Islet of Langerhans (tissue), 1 donor: ENCODE data around the gene WIPF1.

Experiments used
- FAIRE-seq: peaks from one replicate; lab custom pipeline; 2011; peaks lifted over from hg19 to GRCh38; lab: Jason Lieb, UNC

WIPF1 gene, protein sequence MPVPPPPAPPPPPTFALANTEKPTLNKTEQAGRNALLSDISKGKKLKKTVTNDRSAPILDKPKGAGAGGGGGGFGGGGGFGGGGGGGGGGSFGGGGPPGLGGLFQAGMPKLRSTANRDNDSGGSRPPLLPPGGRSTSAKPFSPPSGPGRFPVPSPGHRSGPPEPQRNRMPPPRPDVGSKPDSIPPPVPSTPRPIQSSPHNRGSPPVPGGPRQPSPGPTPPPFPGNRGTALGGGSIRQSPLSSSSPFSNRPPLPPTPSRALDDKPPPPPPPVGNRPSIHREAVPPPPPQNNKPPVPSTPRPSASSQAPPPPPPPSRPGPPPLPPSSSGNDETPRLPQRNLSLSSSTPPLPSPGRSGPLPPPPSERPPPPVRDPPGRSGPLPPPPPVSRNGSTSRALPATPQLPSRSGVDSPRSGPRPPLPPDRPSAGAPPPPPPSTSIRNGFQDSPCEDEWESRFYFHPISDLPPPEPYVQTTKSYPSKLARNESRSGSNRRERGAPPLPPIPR

GRCh38 chr2:174597345-174598047, at the start of gene WIPF1:
Gene WIPF1 (minus strand): TSS chr2:174597804. CDS start chr2:174585573, 12,231 bp downstream.
- no peak for FAIRE-seq

- FAIRE-seq: no peak
Measured at GRCh38 chr2:174645296-174645695, 47.7 kb upstream of the WIPF1 start.

- FAIRE-seq: no peak
Measured at GRCh38 chr2:174644406-174644805, 46.8 kb upstream of the WIPF1 start.

DNA sequence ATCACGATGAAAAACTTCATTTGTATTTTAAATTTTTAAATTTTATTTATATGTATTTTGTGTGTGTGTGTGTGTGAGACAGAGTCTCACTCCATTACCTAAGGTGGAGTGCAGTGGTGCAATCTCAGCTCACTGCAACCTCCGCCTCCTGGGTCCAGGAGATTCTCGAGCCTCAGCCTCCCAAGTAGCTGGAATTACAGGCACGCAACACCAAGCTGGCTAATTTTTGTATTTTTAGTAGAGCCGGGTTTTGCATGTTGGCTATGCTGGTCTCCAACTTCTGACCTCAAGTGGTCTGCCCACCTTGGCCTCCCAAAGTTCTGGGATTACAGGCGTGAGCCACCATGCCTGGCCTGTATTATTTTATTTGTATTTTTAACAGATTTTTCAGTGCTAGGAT, 45.8 kb upstream of the WIPF1 start:
- no peak for FAIRE-seq

GRCh38 chr2:174641168-174641567, 43.6 kb upstream of the WIPF1 start:
- no peak for FAIRE-seq

- no peak for FAIRE-seq
Measured at GRCh38 chr2:174636987-174637386, 39.4 kb upstream of the WIPF1 start.

GRCh38 chr2:174635776-174636404, 38.3 kb upstream of the WIPF1 start:
- FAIRE-seq: no peak

DNA sequence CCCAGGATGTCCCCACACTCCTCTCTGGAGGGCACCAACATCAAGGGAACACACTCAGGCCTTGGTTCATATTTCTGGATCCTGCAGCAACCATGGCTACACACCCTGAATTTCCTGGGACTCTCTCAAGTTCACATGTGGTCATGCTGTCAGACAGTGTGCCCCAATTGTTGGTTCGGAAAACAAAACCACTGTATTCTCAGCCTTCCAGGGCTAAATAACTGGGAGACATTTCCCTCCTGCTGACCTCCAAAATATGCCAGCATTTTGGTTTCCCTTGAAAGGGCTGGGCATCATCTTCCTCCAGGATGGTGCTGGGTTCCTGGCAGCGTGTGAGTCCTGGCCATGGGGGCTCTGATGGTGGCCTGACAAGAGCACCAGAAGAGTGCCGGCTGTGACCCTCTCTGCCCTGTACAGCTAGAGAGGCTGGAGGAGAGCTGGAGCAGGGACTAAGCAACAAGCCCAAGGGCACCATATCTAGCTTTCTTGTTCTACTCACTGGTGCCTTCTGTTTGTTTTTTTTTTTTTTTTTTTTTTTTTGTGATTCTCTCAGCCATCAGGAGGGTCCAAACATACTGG, 37.5 kb upstream of the WIPF1 start:
- FAIRE-seq: no peak

GRCh38 chr2:174634130-174635014, 36.8 kb upstream of the WIPF1 start:
- FAIRE-seq: no peak

- FAIRE-seq: no peak
Measured at GRCh38 chr2:174633623-174633930, 36.0 kb upstream of the WIPF1 start.

- FAIRE-seq: no peak
Measured at GRCh38 chr2:174632841-174633622, 35.4 kb upstream of the WIPF1 start.

DNA sequence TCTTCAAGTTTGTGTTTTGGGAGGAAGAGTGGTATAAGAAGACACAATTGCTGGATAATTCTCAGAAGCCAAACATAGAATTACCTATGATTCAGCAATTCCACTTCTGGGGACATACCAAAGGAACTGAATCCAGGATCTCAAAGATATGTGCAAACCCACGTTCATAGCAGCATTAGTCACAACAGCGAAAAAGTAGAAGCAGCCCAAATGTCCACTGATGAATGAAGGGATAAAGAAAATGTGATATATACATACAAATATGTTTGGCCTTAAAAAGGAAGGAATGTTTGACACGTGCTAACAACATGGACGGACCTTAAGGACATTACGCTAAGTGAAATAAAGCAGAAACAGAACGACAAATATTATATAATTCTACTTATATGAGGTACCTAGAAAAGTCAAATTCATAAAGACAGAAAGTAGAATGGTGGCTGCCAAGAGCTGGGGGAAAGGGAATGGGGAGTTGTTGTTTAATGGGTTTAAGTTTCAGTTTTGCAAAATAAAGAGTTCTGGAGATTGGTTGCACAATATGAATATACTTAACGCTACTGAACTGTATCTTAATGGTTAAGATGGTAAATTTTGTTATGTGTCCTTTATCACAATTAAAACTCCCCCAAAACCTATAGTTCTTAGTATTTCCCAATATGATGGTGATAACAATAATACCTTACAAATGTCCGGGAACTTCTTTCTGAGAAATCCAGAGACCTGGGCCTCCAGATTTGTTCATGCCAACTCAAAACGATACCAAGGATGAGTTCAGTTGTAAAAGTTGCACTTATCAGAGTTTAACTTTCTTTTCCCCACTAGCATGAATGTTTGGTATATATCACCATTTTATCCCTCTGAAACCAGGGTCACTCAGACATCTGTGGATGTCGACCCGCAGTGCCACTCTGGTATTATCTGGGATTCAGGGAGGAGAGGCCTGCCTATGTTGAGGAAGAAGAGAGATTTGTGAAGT, 33.7 kb upstream of the WIPF1 start:
- no peak for FAIRE-seq

- no peak for FAIRE-seq
Measured at GRCh38 chr2:174630107-174630506, 32.5 kb upstream of the WIPF1 start.

DNA sequence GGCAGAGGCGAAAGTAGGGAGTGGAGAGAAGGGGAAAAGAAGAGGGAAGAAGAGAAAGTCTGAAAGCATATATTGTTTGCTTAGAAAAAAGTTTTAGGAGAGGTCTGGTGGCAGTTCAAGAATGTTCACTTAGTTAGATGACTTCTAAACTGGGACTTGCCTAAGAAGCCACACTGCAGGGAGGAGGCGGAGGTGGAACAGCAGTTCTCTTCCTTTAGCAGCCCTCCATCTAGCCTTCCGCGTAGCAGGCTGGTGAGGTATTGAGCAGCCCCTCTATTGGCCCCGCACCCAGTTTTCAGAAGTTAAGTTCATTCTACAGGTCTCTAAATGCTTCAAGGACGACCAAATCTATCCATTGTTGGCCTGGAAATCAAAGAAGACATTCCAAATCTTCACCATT, 31.9 kb upstream of the WIPF1 start:
- FAIRE-seq: no peak

- no peak for FAIRE-seq
Measured at GRCh38 chr2:174628528-174629169, 31.0 kb upstream of the WIPF1 start.

DNA sequence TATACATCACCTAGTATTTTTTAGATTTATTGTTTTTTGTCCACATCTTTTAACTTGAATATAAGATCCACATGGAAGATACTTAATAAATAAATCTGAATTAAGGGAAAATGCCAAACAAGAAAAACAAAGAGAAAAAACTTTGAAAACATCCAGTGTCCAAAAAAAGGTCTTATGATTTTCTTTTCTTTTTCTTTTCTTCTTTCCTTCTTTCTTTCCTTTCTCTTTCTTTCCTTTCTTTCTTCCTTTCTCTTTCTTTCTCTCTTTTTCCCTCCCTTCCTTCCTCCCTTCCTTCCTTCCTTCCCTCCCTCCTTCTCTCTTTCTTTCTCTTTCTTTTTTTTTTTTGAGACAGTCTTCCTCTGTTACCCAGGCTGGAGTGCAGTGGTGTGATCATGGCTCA, 29.6 kb upstream of the WIPF1 start:
- no peak for FAIRE-seq

GRCh38 chr2:174624895-174625430, 27.4 kb upstream of the WIPF1 start:
- FAIRE-seq: no peak

GRCh38 chr2:174623690-174624089, 26.1 kb upstream of the WIPF1 start:
- no peak for FAIRE-seq

GRCh38 chr2:174623106-174623637, 25.6 kb upstream of the WIPF1 start:
- FAIRE-seq: no peak
